A549 (cell line): ENCODE measurements around the gene SDF2L1.

Source experiments
- EP300 ChIP-seq, 2 experiments: fragments of >200 bp; sonication (Bioruptor Twin); formaldehyde crosslinking; IDR thresholded peaks; 2 replicates in 1 of 2; 3 replicates in 1 of 2; pipeline ENCODE4 v1.6.1; 2016 to 2017
- HDAC2 ChIP-seq: fragments of 200-600 bp; sonication (generic); IDR thresholded peaks from 2 replicates; pipeline ENCODE4 v1.6.1; 2016
- HOXA7 ChIP-seq: fragments of 250-450 bp; sonication (Bioruptor Pico); IDR thresholded peaks from 2 replicates; pipeline ENCODE4 v1.5.0; 2020; ENCODE audit warnings: mild to moderate bottlenecking, moderate library complexity
- MAFK ChIP-seq: fragments of 450-650 bp; IDR thresholded peaks from 2 replicates; pipeline ENCODE4 v1.6.1; 2014; ENCODE audit not compliant: partially characterized antibody
- RAD21 ChIP-seq, 2 experiments: fragments of >200 bp in 1 of 2; sonication (Bioruptor Twin) in 1 of 2; formaldehyde crosslinking in 1 of 2; IDR thresholded peaks in 1 of 2; conservative IDR thresholded peaks in 1 of 2; 2 replicates in 1 of 2; 3 replicates in 1 of 2; pipeline ENCODE4 v1.6.1; 2012 to 2018; ENCODE audit warnings: inconsistent platforms in 1 of 2
- TF ChIP-seq, protein P1 (sequence below): fragments of >200 bp; sonication (Bioruptor Twin); formaldehyde crosslinking; IDR thresholded peaks from 3 replicates; pipeline ENCODE4 v1.5.1; 2016
- TF ChIP-seq, protein P2 (sequence below): IDR thresholded peaks from 2 replicates; pipeline ENCODE4 v1.6.1; 2012

DNA sequence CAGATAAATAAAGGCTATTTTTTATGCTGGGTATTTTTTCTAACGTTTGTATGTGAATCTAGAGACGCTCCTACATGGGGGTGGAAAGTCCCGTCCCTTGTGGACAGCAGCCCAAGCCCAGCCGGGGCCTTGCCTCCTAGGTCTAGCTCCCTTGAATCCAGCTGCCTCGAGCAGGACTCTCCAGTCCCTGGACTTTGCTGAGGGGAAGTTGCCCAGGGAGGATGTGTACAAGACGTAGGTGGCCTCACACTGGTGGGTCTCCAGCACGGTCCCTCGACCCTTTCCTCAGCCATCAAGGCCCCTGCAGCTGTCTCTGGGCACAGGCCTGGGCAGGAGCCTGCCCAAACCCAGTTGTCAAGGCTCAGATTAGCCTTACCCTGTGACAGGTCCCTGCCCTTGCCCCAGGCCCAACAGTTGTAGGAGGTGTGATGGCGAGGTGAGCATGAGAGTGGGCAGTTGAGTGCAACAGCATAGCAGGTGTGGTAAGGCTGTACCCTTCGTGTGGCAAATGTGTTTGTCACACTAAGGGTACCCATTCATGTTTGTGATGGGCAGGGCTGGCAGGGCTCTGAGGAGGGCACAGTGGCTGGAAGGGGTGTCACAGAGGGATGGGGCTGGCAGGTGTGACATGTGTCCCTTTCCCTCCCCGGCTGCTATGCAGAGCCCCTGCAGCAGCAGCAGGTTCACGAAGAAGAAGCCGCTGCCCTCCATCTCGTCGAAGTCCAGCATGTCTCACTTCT lies 6.2 kb upstream of the SDF2L1 start:
- TF ChIP-seq HDAC2 (no peak), RAD21 (conservative IDR thresholded peaks at IDR 0.05 in 1 of 2, IDR thresholded peaks at IDR 0.05 in 1 of 2) (no peak), HOXA7 (CRISPR knock-in tag) (no peak), EP300 (IDR thresholded peaks at IDR 0.05) (no peak), MAFK (no peak)
- TF ChIP-seq, protein P1, sequence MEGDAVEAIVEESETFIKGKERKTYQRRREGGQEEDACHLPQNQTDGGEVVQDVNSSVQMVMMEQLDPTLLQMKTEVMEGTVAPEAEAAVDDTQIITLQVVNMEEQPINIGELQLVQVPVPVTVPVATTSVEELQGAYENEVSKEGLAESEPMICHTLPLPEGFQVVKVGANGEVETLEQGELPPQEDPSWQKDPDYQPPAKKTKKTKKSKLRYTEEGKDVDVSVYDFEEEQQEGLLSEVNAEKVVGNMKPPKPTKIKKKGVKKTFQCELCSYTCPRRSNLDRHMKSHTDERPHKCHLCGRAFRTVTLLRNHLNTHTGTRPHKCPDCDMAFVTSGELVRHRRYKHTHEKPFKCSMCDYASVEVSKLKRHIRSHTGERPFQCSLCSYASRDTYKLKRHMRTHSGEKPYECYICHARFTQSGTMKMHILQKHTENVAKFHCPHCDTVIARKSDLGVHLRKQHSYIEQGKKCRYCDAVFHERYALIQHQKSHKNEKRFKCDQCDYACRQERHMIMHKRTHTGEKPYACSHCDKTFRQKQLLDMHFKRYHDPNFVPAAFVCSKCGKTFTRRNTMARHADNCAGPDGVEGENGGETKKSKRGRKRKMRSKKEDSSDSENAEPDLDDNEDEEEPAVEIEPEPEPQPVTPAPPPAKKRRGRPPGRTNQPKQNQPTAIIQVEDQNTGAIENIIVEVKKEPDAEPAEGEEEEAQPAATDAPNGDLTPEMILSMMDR: no peak
- TF ChIP-seq, protein P2, sequence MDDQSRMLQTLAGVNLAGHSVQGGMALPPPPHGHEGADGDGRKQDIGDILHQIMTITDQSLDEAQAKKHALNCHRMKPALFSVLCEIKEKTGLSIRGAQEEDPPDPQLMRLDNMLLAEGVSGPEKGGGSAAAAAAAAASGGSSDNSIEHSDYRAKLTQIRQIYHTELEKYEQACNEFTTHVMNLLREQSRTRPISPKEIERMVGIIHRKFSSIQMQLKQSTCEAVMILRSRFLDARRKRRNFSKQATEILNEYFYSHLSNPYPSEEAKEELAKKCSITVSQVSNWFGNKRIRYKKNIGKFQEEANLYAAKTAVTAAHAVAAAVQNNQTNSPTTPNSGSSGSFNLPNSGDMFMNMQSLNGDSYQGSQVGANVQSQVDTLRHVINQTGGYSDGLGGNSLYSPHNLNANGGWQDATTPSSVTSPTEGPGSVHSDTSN: no peak
